Transverse colon (tissue), 4 donors: ENCODE measurements around the gene ZBP1.

Experiments
- POLR2AphosphoS5 ChIP-seq, 3 donors: sonication (generic); formaldehyde crosslinking; IDR thresholded peaks; one replicate each; pipeline ENCODE4 v1.6.1; 2016; ENCODE audit warnings: antibody characterized with exemption in 3 of 3
- TF ChIP-seq, protein P1 (sequence below), 5 experiments: fragments of 200-600 bp in 3 of 5; fragments of 450-650 bp in 2 of 5; sonication (generic) in 3 of 5; IDR thresholded peaks; 1 replicate in 2 of 5; 2 replicates in 3 of 5; pipeline ENCODE4 v1.5.1; 2016 to 2017; ENCODE audit warnings: antibody characterized with exemption in 5 of 5, inconsistent platforms in 3 of 5, mild to moderate bottlenecking in 2 of 5, moderate library complexity in 1 of 5

GRCh38 chr20:57596358-57596757 lies 23.9 kb downstream of the ZBP1 start:
- TF ChIP-seq POLR2AphosphoS5 (IDR thresholded peaks at IDR 0.05): no peak
- TF ChIP-seq, protein P1, sequence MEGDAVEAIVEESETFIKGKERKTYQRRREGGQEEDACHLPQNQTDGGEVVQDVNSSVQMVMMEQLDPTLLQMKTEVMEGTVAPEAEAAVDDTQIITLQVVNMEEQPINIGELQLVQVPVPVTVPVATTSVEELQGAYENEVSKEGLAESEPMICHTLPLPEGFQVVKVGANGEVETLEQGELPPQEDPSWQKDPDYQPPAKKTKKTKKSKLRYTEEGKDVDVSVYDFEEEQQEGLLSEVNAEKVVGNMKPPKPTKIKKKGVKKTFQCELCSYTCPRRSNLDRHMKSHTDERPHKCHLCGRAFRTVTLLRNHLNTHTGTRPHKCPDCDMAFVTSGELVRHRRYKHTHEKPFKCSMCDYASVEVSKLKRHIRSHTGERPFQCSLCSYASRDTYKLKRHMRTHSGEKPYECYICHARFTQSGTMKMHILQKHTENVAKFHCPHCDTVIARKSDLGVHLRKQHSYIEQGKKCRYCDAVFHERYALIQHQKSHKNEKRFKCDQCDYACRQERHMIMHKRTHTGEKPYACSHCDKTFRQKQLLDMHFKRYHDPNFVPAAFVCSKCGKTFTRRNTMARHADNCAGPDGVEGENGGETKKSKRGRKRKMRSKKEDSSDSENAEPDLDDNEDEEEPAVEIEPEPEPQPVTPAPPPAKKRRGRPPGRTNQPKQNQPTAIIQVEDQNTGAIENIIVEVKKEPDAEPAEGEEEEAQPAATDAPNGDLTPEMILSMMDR (IDR thresholded peaks at IDR 0.05): no peak
